K562 (cell line): Measurements from ENCODE around the gene HPS5. TPM values are rescaled to one million over a fixed set of nuclear protein-coding genes. Genes with fewer than 3 reads are reported as not detected.

Source experiments
- BRD9 ChIP-seq: fragments of 450-650 bp; IDR thresholded peaks from 2 replicates; pipeline ENCODE4 v1.6.1; 2018; ENCODE audit warnings: low read depth; ENCODE audit not compliant: partially characterized antibody
- CHCHD3 ChIP-seq: fragments of 250-450 bp; sonication (Bioruptor Pico); IDR thresholded peaks from 2 replicates; pipeline ENCODE4 v2.1.2; 2022; ENCODE audit warnings: mild to moderate bottlenecking
- COPS2 ChIP-seq: fragments of 450-650 bp; conservative IDR thresholded peaks from 2 replicates; pipeline ENCODE4 v1.6.1; 2016; ENCODE audit warnings: mild to moderate bottlenecking, moderate library complexity
- EP400 ChIP-seq: fragments of 450-650 bp; IDR thresholded peaks from 2 replicates; pipeline ENCODE4 v1.6.1; 2017; ENCODE audit warnings: antibody characterized with exemption, mild to moderate bottlenecking, moderate library complexity
- HDGF ChIP-seq: fragments of 450-650 bp; IDR thresholded peaks from 2 replicates; pipeline ENCODE4 v1.6.1; 2016
- HMGN3 ChIP-seq: IDR thresholded peaks from 2 replicates; pipeline ENCODE4 v1.6.1; 2011; ENCODE audit warnings: borderline replicate concordance, low read depth, mild to moderate bottlenecking, mixed read lengths, low read length; ENCODE audit not compliant: insufficient read length; ENCODE audit errors: extremely low read depth
- KDM5B ChIP-seq: fragments of 200-600 bp; sonication (generic); IDR thresholded peaks from 2 replicates; pipeline ENCODE4 v1.6.1; 2012; ENCODE audit warnings: low read depth, mild to moderate bottlenecking, moderate library complexity, low read length, control low read depth, inconsistent platforms; ENCODE audit not compliant: insufficient replicate concordance
- MEF2D ChIP-seq: conservative IDR thresholded peaks from 2 replicates; pipeline ENCODE4 v1.6.1; 2016; ENCODE audit warnings: low read depth, missing genetic modification characterization, missing compliant biosample characterization
- POU5F1 ChIP-seq: fragments of 150-350 bp; IDR thresholded peaks from 2 replicates; pipeline ENCODE4 v1.6.1; 2014; ENCODE audit warnings: borderline replicate concordance, low read length, low read depth, mild to moderate bottlenecking; ENCODE audit not compliant: partially characterized antibody
- ZNF134 ChIP-seq: fragments of 250-450 bp; sonication (Bioruptor Pico); conservative IDR thresholded peaks from 2 replicates; pipeline ENCODE4 v1.4.0; 2020
- ZNF551 ChIP-seq: fragments of 250-450 bp; sonication (Bioruptor Pico); IDR thresholded peaks from 2 replicates; pipeline ENCODE4 v1.5.0; 2021; ENCODE audit warnings: mild to moderate bottlenecking, moderate library complexity
- polyA plus RNA-seq, 8 experiments: library from polyadenylated mRNA; depleted of rRNA in 4 of 8; stranded (reverse) in 5 of 8; unstranded in 3 of 8; fragments of >200 nt; fragmentation: Nextera tagmentation in 2 of 8; fragmentation: Illumina TruSeq in 1 of 8; extraction: Ambion mirVana in 2 of 8; extraction: Trizol in 1 of 8; gene quantifications; 2 replicates each; pipeline versions ENCODE4 v1.2.1 to v1.2.3, GENCODE V29; 2011 to 2014; ENCODE audit warnings: inconsistent platforms in 1 of 8, missing spikeins in 1 of 8
- total RNA-seq, 7 experiments: library from RNA; depleted of rRNA in 6 of 7; stranded (reverse); fragments of >200 nt in 6 of 7; fragmentation: Illumina TruSeq in 2 of 7; extraction: Trizol in 2 of 7; gene quantifications; 2 replicates each; pipeline versions ENCODE4 v1.2.1 to v1.2.3, GENCODE V29; 2011 to 2021; ENCODE audit warnings: low replicate concordance in 1 of 7
- TF ChIP-seq, protein P1 (sequence below): fragments of 450-650 bp; IDR thresholded peaks from one replicate; pipeline ENCODE4 v1.6.1; 2018; ENCODE audit warnings: mild to moderate bottlenecking, moderate library complexity; ENCODE audit not compliant: partially characterized antibody
- TF ChIP-seq, protein P2 (sequence below): sonication (generic); formaldehyde crosslinking; IDR thresholded peaks from 2 replicates; pipeline ENCODE4 v1.8.1; 2022; ENCODE audit warnings: missing genetic modification reagents
- TF ChIP-seq, protein P3 (sequence below): IDR thresholded peaks from 2 replicates; pipeline ENCODE4 v1.6.1; 2016; ENCODE audit warnings: missing genetic modification characterization, missing compliant biosample characterization
- TF ChIP-seq, protein P4 (sequence below): fragments of 250-450 bp; sonication (Bioruptor Pico); IDR thresholded peaks from 2 replicates; pipeline ENCODE4 v1.4.0; 2020; ENCODE audit warnings: mild to moderate bottlenecking, moderate library complexity, borderline replicate concordance
- TF ChIP-seq, protein P5 (sequence below): IDR thresholded peaks from 3 replicates; pipeline ENCODE4 v1.6.1; 2011; ENCODE audit warnings: borderline replicate concordance, mild to moderate bottlenecking; ENCODE audit not compliant: insufficient read length, insufficient read depth
- TF ChIP-seq, protein P6 (sequence below), 2 experiments: fragments of 450-650 bp; IDR thresholded peaks; 2 replicates each; pipeline ENCODE4 v1.6.1; 2016

Gene HPS5
- total and polyA plus RNA-seq, 9 of the 15 experiments (the other 6 are each of a cell fraction or from before 2014, with no cell fraction given), result 12.2 to 28.1 (median 16.8) TPM

DNA sequence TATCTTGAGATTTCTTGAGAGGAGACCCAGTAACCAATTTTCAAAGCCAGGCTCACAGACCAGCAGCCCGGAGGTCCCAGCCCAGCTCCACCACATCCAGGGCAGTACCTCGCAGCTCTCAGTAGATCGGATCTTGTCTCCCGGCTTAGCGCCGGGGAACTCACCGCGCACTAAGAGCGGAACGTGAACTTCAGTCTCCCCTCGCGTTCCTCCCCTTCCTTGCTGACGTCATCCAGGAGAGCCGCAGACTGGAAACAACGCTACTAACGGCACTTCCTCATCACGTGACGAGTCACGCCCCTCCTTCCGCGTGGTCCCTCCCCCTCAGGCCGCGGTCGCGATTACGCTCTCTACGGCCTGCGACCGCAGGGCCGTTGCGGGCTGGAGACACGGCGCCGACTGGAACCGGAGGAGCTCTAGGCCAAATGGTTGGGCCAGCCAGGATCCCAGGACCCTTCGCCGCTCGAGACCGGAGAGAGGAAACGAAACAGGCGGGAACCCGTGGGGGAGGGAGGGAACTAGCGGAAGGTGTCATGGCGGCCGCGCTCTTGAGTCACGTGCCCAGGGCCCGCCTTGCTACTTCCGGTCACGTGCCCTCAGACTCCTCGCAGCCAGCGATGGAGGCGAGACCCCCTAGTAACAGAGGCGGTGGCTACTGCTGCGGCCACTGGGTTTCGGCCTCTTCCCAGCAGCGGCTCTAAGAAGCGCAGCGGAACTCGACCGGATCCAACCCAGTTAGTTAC is at the start of gene HPS5, which contains the start of gene GTF2H1 (continued):
- TF ChIP-seq, protein P1, sequence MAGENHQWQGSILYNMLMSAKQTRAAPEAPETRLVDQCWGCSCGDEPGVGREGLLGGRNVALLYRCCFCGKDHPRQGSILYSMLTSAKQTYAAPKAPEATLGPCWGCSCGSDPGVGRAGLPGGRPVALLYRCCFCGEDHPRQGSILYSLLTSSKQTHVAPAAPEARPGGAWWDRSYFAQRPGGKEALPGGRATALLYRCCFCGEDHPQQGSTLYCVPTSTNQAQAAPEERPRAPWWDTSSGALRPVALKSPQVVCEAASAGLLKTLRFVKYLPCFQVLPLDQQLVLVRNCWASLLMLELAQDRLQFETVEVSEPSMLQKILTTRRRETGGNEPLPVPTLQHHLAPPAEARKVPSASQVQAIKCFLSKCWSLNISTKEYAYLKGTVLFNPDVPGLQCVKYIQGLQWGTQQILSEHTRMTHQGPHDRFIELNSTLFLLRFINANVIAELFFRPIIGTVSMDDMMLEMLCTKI, result no peak
- peak; percentile 100 for TF ChIP-seq EP400
- no peak for TF ChIP-seq ZNF551 (CRISPR knock-in tag)
- TF ChIP-seq CHCHD3, result peak; percentile 85; the same call in 1 of the 2 replicates
- no peak for TF ChIP-seq COPS2
- TF ChIP-seq, protein P2, sequence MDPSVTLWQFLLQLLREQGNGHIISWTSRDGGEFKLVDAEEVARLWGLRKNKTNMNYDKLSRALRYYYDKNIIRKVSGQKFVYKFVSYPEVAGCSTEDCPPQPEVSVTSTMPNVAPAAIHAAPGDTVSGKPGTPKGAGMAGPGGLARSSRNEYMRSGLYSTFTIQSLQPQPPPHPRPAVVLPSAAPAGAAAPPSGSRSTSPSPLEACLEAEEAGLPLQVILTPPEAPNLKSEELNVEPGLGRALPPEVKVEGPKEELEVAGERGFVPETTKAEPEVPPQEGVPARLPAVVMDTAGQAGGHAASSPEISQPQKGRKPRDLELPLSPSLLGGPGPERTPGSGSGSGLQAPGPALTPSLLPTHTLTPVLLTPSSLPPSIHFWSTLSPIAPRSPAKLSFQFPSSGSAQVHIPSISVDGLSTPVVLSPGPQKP (CRISPR knock-in tag), result no peak
- TF ChIP-seq BRD9, result peak; percentile 48
- TF ChIP-seq MEF2D, result peak; percentile 55; the same call in 1 of the 2 replicates
- TF ChIP-seq, protein P3, sequence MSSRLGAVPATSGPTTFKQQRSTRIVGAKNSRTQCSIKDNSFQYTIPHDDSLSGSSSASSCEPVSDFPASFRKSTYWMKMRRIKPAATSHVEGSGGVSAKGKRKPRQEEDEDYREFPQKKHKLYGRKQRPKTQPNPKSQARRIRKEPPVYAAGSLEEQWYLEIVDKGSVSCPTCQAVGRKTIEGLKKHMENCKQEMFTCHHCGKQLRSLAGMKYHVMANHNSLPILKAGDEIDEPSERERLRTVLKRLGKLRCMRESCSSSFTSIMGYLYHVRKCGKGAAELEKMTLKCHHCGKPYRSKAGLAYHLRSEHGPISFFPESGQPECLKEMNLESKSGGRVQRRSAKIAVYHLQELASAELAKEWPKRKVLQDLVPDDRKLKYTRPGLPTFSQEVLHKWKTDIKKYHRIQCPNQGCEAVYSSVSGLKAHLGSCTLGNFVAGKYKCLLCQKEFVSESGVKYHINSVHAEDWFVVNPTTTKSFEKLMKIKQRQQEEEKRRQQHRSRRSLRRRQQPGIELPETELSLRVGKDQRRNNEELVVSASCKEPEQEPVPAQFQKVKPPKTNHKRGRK (tag), result no peak
- peak; percentile 24 for TF ChIP-seq POU5F1
- TF ChIP-seq HMGN3, result peak; percentile 83
- TF ChIP-seq, protein P4, sequence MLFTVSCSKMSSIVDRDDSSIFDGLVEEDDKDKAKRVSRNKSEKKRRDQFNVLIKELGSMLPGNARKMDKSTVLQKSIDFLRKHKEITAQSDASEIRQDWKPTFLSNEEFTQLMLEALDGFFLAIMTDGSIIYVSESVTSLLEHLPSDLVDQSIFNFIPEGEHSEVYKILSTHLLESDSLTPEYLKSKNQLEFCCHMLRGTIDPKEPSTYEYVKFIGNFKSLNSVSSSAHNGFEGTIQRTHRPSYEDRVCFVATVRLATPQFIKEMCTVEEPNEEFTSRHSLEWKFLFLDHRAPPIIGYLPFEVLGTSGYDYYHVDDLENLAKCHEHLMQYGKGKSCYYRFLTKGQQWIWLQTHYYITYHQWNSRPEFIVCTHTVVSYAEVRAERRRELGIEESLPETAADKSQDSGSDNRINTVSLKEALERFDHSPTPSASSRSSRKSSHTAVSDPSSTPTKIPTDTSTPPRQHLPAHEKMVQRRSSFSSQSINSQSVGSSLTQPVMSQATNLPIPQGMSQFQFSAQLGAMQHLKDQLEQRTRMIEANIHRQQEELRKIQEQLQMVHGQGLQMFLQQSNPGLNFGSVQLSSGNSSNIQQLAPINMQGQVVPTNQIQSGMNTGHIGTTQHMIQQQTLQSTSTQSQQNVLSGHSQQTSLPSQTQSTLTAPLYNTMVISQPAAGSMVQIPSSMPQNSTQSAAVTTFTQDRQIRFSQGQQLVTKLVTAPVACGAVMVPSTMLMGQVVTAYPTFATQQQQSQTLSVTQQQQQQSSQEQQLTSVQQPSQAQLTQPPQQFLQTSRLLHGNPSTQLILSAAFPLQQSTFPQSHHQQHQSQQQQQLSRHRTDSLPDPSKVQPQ (CRISPR knock-in tag), result peak; percentile 97
- TF ChIP-seq, protein P5, sequence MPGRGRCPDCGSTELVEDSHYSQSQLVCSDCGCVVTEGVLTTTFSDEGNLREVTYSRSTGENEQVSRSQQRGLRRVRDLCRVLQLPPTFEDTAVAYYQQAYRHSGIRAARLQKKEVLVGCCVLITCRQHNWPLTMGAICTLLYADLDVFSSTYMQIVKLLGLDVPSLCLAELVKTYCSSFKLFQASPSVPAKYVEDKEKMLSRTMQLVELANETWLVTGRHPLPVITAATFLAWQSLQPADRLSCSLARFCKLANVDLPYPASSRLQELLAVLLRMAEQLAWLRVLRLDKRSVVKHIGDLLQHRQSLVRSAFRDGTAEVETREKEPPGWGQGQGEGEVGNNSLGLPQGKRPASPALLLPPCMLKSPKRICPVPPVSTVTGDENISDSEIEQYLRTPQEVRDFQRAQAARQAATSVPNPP, result no peak
- no peak for TF ChIP-seq HDGF
- no peak for TF ChIP-seq ZNF134 (CRISPR knock-in tag)
- TF ChIP-seq, protein P6, sequence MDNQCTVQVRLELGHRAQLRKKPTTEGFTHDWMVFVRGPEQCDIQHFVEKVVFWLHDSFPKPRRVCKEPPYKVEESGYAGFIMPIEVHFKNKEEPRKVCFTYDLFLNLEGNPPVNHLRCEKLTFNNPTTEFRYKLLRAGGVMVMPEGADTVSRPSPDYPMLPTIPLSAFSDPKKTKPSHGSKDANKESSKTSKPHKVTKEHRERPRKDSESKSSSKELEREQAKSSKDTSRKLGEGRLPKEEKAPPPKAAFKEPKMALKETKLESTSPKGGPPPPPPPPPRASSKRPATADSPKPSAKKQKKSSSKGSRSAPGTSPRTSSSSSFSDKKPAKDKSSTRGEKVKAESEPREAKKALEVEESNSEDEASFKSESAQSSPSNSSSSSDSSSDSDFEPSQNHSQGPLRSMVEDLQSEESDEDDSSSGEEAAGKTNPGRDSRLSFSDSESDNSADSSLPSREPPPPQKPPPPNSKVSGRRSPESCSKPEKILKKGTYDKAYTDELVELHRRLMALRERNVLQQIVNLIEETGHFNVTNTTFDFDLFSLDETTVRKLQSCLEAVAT (IDR thresholded peaks at IDR 0.05), result peak in 1 of 2 experiments; percentile 73; a peak in 2 of 4 replicates
- TF ChIP-seq KDM5B, result peak; percentile 98
